HUDEP-2 (cell line): ENCODE data around the gene KCNIP1.
"Not testable (repeated sequence)": the region's sequence is repeated elsewhere in the genome, so short reads cannot be mapped to it uniquely, and the experiment has no call there.

Experiments
- DNase-seq, 76 experiments: peaks; one replicate each; lab custom pipeline; 2025; ENCODE audit not compliant: unreplicated experiment in 76 of 76; lab: John Stamatoyannopoulos, UW

KCNIP1 gene

DNA sequence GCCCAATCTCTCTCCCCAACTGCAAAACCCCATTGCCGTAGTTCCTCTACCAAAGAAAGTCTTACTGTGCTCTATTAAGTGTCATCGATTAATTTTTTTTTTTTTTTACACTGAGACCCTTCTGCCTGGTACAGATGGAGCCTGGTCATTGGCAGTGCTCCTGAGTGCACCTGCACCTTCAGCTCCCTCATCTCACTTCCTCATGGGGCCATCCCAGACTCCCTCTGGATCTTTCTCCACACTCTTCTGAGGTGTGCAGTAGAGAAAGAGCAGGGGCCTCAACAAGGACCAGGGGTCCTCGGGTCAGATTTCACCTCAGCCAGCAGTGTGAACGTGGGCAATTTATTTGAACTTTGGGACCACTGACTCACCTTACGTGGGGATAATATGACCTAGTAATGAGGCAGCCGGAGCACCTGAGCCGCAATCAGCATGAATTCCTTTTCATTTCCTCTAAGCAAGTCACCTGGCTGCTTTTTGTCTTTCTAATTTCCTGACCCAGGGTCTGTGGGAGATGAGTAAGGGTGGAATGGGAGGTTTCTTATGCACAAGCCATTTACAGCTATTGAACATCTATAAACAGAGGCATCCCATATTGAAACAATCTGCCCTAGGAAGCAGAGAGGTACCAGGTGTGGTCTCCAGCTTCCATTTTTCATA, 257.4 kb downstream of the KCNIP1 start:
- DNase-seq, result no peak

DNA sequence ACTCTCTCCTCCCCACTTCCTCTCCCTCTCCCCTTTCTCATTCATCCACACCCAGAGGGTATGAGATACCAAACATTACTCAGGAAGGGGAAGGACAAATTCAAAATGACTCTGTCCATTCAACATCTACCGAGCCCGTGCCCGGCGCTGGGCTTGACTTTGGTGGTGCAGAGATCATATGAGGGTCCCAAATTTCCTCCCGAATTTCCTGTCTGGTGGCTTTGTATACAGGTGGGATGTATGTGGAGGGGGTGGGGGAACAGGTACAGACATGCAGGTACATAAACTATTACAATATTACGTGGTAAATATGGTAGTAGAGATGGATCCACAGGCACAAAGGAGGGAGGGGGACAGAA, 257.9 kb downstream of the KCNIP1 start:
- no peak for DNase-seq

DNA sequence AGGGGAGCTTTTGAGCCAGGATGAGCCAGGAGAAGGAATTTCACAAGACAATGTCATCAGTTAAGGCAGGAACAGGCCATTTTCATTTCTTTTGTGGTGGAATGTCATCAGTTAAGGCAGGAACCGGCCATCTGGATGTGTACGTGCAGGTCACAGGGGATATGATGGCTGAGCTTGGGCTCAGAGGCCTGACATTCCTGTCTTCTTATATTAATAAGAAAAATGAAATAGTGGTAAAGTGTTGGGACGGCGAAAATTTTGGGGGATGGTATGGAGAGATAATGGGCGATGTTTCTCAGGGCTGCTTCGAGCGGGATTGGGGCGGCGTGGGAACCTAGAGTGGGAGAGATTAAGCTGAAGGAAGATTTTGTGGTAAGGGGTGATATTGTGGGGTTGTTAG, 258.5 kb downstream of the KCNIP1 start:
- DNase-seq, result not testable (repeated sequence)

DNA sequence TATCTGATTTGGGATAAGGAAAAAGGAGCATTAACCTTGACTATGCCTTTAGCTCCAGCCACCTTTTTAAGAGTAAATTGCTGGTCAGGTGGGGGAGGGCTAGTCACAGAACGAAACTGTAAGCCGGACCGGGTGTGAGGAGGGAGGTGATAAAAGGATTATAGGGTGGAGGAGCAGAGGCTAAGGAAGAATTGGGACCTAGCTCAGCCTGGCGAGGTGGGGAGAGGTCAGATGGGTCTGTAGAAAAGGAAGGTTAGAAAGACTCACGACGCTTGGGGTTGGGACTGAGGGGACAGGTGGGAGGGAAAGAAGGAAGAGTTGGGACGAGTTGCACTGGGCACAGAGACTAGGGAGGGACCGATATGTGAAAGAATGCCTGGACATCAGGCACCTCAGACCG, 262.0 kb downstream of the KCNIP1 start:
- not testable (repeated sequence) for DNase-seq

DNA sequence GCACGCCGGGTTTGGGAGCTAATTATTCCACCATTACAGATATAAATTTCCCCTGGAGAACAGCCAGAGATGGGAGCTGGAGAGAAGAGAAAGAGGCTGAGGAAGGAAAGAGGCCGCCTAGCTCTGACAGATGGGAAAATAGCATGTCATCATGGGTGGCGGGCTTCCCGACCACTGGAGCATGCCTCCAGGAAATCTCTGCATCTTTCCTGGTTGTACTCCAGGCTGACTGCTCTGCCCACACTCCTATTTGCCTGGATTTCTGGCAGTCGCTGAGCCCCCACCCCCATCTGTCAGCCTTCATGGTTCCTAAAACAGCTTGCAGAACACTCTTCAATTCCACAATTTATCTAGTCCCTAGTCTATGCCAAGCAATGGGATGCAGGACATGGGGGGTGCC, 265.4 kb downstream of the KCNIP1 start:
- no peak for DNase-seq

DNA sequence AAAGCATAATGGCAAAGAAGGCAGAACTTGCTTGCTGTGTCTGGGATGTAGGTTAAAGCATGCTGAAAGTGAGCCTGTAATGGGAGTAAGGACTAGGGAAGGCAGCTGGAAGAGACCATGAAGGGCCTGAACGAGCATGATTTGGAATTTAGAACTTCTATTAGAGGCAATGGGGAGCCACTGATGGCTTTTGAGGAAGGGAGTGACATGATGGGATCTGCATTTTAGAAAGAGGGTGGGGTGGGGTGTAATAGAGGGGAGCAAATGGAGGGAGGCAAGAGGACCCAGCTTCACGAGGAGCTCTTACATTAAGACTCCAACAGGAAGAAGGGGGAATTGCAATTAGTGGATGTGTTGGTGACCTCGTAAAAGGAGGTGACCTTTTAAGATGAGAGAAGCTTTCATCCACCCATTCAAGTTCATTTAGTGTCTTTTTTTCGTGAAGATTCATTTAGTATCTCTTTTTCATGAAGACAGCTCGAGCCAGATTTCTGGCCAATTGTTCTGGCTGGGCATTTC, 266.1 kb downstream of the KCNIP1 start:
- DNase-seq, result peak in 1 of 76 experiments; percentile 1

DNA sequence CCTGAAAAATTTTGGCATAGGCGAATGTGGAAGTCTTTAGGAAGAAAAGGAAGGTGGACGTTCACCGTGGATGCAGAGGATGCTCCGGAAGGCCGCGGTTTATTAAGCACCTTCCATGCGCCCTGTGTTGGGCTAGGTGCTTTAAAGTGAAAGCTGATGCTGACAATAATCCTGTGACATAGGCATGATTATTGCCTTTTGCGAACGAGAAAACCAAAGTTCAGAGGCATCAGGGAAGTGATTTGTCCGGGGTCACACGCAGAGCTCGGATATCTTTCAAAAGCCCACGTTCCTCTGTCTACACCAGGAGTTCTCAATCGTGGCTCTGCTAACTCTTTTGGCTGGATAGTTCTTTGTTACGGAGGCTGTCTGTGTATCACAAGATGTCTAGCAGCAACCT, 267.7 kb downstream of the KCNIP1 start:
- no peak for DNase-seq

DNA sequence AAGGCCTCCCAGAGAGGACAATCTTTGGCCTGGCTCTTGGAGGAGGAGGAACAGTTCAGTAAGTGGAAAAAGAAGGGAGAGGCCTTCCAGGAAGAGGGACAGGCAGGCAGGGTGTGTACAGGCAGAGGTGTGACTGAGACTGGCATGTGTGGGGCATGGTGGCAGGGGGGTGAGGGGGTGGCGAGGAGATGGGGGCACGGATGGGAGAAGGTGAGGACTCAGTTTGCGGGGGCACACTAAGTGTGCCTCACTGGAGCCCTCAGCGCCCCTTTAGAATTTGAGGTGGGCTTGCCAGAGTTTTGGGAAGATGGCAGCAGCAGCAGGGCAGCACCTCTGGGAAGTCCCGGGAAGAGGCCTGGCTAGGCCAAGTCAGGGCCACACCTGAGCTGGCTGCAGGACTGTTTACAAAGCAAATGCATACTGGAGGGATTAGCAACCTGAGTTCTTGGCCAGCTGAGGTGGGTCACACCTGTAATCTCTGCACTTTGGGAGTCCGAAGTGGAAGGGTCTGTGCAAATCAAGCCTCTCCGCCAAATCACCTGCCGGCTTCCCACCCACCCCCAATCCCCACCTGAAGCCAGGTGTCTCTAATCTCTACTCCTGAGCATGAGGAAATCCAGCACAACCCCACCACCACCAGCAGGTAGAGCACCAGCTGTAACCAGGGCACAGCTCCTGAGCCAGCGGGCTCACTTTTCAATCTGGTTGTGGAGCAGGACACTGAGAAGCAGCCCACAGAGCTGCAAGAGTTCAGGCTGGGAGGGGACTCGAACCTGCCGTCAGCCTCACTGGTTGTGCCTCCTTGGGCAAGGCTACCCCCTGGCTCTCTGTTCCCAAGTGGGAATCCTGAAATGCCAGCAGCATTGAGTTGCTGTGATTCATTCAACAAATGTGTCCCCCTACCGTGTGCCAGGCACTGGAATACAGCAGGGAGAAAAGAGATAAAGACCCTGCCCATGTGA, 269.5 kb downstream of the KCNIP1 start:
- DNase-seq, result no peak

DNA sequence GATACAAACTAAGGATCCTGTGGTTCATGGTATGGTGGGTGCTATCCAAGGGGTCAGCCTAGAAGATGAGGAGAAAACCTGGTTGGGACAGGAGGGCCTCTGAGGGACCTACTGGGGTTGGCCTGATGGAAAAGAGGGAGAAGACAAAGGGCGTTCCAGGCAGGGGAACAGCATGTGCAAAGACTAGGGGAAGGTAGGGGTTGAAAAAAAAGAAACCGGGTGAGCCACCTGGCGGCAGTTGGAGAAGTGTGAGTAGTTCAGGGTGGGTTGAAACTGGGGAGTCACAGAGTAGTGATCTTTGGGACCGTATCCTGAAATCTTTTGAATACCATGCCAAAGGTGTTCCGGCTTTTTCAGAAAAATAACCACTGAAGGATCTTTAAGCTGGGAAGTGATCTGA, 271.0 kb downstream of the KCNIP1 start:
- DNase-seq, result no peak

DNA sequence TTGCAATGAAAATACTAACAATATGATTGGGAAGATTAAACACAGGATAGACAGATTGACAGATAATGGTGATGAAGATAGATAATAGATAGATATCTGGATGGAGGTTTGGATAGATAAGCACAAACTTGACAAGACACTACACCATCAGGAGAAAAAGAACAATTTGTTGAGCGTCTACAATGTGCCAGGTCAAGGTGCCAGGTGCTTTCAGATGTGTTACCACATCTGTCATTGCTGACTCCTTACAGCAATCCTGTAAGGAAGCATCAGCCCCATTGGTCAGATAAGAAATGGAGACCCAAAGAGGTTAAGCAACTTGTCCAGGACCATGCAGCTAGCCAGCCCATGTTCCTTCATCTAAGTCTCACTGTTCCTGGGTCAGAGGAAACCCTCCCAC, 278.1 kb downstream of the KCNIP1 start:
- DNase-seq, result no peak

DNA sequence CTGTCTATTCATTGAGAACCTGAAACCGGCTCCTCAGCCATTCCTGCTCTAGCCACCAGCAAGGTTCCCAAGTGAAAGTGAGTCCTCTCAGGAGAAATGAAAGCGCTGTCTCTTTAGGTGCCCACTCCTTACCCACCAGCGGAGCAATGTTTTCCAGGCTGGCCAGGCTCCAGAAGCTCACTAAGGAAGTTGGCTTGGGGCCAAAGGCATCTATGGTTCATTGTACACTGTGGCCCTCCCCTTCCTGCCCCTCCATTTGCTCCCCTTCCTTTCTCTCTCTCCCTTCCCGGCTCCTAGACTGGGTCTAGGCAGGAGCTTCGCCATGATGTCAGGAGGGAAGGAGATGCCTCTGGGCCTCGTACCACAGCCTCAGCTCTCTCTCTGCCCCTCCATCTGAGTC, 278.6 kb downstream of the KCNIP1 start:
- DNase-seq, result no peak

DNA sequence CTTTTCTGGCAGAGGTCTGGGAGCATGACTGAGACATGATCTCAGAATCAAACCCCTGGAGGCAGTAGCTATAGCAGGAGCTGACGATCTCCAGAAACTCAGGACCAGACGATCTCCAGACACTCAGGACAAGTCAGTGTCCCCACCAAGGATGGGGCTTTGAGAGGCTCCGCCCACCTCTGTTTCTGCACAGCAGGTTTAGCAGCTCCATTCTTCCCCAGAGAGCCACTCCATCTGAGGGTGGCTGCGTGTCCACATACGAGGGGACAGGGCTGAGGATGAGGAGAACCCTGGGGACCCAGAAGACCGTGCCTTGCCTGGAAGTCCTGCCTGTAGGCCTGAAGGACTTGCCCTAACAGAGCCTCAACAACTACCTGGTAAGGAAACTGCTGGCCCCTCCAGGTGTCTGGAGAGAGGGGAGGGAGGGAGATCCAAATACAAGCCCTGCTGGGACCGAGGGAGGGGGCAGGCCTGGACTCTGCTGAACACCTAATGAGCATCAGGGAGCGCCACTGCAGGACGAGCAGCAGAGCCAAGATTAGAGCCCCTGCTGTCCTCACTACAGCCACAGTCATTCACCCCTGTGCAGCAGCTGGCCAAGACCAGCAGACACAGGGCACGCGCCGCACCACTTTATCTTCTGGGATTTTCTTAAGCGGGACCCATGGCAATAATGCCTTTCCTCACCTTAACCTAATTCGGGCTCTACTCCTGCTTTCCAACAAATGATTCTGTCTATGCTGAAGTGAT, 279.9 kb downstream of the KCNIP1 start, which contains the start of gene GABRP:
GABRP (plus strand) TSS at position 228 of the 750 bp plus-strand sequence. CDS start 4,891 bp downstream, outside the sequence.
- DNase-seq, result no peak

DNA sequence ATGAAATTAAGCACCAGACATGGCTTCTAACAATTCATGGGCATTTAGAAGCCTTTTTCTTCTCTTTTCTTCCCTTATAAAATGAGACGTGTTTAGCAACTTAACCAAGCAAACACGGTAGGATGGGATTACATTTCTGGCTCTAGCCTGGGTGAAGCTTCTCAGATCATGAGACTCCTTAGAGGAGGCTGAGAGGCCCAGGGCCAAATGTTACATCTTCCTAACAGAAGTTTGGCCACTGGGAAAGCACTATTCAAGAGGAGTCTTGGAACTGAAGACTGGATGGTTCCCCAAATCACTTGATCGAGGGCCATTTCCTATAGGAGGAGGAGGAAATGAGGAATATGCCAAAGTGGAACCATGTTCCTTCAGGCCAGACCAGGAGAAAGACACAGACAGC, 281.6 kb downstream of the KCNIP1 start:
- no peak for DNase-seq
